Measurements from ENCODE around the gene ATP6V0E2.
"Not testable (repeated sequence)": the region's sequence is repeated elsewhere in the genome, so short reads cannot be mapped to it uniquely, and the experiment has no call there.

ATP6V0E2 gene

DNA sequence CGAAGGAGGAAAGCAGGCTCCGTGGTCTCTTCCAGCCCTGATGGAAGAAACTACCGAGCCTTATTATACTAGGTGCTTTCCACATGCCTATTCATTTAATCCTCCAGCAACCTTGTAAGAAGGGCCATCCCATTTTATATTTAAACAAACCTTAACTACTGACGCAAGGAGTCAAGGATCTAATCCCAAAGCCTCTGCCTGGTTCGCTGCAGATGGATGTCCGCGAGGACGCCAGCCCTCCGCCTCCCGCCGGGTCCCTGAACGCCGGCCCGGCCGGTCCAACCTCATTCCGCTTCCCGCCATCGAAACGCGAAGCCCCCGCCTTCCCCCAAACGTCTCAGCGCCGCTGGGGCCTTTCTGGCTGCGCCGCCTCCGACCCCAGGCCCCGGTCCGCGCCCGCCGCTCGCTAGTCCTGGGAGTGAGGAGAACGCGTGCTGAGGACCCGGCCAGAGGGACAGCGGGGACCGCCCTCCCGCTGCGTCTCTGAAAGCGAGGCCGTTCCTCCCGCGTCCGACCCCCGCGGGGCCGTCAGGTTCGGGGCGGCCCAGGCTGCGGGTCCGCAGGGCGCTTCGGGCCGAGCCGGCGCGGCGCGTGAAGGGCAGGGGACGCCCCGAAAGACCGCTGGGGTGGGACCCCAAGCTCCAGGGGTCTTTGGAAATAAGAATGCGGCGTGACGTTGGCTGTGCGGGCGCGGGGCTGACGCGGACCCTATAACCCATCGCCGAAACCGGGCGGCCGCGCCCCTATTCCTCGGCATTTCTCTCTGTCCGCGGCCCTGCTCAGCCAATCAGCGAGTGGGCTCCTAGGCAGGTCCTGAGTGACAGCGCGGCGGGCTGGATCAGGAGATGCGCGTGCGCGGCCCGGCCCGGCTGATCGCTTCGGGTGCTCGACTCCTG lies at the start of gene ATP6V0E2:
Gene ATP6V0E2, plus strand, starts transcription at position 896 of the 896 bp plus-strand sequence. CDS start 97 bp downstream, outside the sequence.
- peak; percentile 88 for DNase-seq (ENCODE audit: low read depth)

DNA sequence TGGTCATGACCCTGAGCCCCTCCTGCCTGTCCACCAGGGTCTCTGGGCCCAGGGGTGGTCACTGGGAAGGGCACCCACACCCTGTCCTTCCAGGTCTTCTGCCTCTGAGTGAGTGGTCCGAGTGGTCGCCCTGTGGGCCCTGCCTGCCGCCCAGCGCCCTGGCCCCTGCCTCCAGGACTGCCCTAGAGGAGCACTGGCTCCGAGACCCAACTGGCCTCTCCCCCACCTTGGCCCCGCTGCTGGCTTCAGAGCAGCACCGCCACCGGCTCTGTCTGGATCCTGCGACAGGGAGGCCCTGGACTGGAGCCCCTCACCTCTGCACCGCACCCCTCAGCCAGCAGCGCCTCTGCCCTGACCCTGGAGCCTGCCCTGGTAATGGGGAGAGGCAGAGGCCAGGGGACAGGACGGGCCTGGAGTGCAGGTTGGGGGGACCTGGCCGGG lies 49.4 kb upstream of the ATP6V0E2 start:
- DNase-seq (ENCODE audit: low read depth), result no peak

GRCh38 chr7:149824748-149825566 lies 48.8 kb upstream of the ATP6V0E2 start:
- DNase-seq (ENCODE audit: low read depth), result no peak

- no peak for DNase-seq (ENCODE audit: low read depth)
These were observed 48.0 kb upstream of the ATP6V0E2 start for GRCh38 chr7:149825567-149826343.

DNA sequence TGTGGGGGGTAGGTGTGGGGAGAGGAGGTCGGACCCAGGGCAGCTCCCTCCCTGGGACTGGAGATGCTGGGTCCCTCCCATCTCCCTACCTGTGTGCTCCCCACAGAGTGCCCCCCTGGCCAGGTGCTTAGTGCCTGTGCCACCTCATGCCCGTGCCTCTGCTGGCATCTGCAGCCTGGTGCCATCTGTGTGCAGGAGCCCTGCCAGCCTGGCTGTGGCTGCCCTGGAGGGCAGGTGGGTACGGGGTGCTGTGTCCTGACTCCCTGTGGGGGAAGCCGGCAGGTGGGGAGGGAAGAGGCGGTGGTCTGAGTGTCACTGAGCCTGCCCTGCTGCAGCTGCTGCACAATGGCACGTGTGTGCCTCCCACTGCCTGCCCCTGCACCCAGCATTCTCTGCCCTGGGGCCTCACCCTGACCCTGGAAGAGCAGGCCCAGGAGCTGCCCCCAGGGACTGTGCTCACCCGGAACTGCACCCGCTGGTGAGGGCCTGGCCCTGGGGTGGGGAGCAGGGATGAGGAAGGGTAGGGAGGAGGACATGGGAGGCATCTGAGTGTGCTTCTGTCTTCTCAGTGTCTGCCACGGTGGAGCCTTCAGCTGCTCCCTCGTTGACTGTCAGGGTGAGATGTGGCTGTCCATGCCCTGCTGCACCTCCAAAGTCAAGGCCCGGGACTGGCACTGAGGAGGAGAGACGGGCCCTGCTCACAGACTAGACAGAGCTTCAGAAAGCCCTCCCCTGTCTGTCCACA lies 47.3 kb upstream of the ATP6V0E2 start:
- no peak for DNase-seq (ENCODE audit: low read depth)

DNA sequence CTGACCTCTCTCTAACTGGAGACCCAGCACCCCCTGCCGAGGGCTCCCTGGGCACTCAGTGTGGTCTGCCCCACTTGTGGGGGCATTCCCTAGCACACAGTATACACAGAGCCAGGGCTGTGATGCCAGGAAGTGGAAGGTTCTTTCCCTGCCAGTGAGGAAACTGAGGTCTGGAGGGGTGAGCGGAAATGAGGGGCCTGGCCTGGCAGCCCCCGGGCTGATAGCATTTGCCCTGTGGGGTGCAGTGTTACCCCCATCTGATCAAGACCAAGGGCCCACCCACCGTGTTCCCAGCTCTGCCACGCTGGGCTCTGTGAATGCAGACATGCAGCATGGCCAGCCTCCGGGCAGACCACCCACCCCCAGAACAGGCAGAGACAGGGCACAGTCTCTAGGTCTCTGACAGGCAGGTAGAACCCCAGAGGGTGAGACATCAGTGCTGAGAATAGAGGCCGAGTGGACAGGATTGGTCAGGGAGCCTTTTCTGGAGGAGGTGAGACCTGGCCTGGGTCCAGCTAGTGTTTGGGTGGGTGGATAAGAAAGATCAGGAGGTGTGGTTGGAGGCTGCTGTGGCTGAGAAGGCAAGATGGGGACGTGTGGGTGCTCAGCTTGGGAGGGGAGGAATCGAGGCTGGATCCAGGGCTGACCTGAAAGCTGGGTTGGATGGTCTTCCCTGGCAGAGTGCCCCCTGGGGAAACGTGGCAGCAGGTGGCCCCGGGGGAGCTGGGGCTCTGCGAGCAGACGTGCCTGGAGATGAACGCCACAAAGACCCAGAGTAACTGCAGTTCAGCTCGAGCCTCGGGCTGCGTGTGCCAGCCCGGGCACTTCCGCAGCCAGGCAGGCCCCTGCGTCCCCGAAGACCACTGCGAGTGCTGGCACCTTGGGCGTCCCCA lies 46.4 kb upstream of the ATP6V0E2 start:
- no peak for DNase-seq (ENCODE audit: low read depth)

DNA sequence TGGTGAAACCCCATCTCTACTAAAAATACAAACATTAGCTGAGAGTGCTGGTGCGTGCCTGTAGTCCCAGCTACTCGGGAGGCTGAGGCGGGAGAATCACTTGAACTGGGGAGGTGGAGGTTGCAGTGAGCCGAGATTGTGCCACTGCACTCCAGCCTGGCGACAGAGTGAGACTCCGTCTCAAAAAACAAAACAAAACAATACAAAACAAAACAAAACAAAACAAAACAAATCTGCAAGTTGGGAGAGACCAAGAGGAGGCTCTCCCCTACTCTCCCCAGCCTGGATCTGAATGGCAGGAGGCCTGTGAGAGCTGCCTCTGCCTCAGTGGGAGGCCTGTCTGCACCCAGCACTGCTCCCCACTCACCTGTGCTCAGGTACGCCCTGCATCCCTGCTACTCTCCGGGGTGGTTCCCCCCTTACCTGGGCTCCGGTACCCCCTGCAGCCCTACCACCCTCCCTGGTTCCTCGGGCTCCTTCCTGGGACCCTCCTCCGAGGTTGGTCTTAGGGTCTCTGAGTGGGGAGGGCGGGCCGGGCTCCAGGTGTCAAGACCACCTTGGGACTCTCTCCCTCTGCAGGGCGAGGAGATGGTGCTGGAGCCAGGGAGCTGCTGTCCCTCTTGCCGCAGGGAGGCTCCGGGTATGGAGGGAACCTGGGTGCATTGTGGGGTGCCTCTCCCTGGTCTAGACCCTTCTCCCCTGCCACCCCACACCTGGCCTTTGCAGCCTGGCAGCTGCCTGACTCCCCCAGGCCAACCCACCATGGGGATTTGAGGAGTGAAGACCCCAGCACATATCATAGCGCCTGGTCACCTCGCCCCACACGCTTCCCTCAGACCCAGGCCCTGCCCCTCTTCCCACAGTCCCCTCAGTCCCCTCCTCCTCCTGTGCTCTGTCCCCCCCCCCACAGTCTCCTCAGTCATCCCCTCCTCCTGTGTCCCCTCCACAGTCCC lies 45.1 kb upstream of the ATP6V0E2 start:
- DNase-seq (ENCODE audit: low read depth), result no peak

DNA sequence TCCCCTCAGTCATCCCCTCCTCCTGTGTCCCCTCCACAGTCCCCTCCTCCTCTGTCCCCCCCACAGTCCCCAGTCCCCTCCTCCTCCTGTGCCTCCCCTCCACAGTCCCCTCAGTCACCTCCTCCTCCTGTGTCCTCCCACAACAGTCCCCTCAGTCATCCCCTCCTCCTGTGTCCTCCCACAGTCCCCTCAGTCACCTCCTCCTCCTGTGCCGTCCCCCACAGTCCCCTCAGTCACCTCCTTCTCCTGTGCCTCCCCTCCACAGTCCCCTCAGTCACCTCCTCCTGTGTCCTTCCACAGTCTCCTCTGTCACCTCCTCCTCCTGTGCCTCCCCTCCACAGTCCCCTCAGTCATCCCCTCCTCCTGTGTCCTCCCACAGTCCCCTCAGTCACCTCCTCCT lies 43.2 kb upstream of the ATP6V0E2 start:
- not testable (repeated sequence) for DNase-seq (ENCODE audit: low read depth)

DNA sequence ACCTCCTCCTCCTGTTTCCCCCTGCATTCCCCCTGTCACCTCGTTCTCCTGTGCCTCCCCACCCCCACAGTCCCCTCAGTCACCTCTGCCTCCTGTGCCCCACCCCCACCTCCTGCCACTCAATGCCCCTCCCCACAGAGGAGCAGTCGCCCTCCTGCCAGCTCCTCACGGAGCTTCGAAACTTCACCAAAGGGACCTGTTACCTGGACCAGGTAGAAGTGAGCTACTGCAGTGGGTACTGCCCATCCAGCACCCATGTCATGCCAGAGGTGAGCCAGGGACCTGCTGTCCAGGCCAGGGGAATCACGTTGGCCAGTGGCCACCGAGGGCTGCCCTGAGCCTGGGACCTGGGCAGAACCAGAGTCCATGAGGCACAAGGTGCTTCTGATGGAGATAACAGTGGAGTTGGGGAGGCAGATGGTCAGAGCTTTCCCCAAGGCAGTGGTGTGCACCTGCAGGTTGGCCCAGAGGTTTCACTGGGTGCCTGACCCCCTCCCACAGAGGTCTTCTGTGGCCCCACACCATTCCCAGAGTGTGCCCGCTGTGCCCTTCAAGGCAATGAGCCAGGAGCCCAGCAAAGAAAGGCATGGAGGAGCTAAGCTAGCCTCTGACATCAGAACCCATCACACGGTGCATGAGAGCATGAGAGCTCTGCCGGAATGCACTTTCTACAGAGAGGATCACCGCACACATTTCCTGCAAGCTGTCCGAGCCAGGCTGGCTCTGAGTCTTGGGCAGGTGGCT lies 42.6 kb upstream of the ATP6V0E2 start:
- no peak for DNase-seq (ENCODE audit: low read depth)

GRCh38 chr7:149831741-149832219 lies 42.0 kb upstream of the ATP6V0E2 start:
- DNase-seq (ENCODE audit: low read depth), result no peak

DNA sequence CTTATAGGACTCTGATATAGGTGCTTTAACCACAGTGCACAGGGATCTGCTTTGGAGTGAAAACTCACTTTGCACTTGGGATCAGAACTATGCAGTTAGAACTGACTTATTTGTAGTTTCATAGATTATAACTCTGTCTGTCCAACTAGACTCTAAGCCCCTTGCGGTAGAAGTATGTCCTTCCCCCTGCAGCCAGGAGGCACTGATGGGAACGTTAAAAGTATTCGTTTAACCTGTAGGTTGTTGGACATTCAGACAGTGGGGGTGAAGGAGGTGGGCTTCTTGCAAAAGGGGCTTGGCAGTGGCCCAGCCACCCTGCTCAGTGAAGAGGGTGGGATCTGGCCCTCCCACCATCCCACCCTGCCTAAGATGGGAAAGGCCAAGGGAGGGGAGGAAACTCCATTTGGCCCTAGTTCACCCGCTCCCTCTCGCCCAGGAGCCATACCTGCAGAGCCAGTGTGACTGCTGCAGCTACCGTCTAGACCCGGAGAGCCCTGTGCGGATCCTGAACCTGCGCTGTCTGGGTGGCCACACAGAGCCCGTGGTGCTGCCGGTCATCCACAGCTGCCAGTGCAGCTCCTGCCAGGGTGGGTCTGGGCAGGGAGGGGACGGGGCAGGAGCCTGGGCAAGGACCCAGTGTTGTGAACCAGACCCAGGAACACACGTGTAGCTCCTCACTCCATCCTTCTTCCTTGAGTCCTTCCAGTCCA lies 41.3 kb upstream of the ATP6V0E2 start:
- DNase-seq (ENCODE audit: low read depth), result no peak

DNA sequence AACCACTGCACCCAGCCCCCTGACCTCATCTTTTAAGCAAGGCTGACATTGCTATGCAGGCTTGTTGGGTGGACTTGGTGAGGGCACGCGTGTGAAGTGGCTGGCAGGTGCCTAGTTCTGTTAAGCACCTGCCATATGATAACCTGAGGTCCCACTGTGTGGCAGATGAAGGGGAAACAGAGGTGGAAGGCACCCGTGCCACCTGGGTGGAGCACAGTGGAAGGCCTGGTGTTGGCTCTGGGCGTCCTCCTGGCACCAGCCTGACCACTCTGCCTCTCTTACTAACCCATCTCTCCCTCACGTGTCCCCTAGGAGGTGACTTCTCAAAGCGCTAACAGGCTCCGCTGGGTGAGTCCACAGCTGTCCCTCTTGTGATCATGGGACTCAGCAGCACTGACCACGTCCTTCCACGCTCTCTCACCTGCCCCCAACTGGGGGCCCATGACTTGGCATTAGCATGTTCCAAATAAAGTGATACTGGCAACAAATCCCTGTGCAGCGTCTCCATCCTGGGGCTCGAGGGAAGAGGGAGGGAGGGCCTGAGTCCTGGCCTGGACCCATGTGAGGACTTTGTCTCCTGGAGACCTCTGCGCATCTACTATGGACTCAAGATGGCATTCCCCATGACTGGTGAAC lies 40.2 kb upstream of the ATP6V0E2 start:
- DNase-seq (ENCODE audit: low read depth), result no peak

DNA sequence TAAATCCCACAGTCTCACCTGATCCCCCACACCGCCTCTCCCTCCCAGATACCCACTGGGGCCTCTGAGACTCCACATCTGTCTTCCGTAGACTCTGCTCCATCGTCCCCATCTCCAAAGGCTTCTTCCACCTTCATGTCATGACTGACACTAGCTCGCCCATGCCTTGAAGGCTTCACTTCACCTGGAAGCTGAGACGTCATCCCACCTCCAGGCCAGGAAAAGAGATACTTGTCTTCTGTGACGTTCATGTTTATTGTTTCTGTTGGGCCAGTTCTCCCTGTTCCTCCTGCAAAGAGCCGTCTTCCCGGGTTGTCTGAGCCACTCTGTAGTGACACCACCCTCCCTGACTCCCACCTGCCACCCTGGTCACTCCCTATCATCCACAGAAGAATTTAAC lies 39.2 kb upstream of the ATP6V0E2 start:
- DNase-seq (ENCODE audit: low read depth), result no peak

DNA sequence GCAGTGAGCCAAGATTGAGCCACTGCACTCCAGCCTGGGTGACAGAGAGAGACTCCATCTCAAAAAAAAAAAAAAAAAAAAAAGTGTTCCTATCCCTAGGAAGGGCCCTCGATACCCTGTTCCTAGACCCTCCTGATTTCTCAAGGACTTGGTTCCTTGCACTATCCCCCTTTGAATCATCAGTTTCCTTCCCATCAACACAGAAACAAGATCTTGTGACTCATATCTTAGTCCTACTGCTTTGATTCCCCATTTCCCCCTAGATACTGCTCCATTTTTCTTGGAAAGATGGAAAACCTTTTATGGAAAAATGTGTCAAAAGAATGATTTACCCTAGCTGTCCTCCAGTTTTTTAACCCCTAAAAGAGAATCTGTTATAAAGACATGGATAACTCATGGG lies 37.3 kb upstream of the ATP6V0E2 start:
- no peak for DNase-seq (ENCODE audit: low read depth)

GRCh38 chr7:149837564-149838223 lies 36.1 kb upstream of the ATP6V0E2 start:
- DNase-seq (ENCODE audit: low read depth), result no peak

DNA sequence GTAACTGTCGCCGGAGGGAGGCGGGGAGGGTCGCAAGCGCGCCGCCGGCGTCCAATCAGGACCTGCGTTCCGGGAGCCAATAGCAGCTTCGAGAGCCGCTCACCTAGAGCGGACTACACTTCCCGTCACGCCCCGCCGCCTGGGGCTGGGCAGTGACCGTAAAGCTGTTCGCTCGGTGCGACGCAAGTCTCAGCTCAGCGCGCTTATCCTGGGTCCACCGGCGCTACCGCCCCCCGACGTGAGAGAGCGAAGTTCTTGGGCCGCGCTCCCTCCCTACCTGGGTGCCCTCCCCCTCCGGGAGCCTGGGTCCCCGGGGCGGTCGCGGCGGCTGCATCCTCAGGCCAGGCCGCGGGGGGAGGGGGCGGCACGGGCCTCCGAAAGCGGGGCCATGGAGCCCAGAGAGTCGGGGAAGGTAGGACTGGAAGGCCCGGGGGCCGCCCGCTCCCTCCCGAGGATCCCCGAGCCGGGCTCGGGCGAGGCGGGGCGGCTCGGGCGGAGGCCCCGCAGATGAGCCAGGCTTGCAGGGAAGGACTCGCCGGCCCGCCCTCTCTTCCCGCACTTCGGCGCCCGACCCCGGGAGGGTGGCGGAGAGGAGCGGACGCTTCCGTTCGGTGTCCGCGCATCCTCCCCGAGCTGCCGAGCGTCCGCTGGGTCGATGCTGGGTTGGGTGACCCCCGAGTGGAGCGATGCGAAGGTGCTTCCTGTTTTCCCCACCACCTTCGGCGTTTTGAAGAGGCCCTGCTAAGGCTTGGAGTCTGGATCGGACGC lies 35.4 kb upstream of the ATP6V0E2 start, which contains the start of gene ZNF862:
Gene ZNF862, plus strand, starts transcription at position 152 of the 768 bp plus-strand sequence. Its CDS starts 237 bp downstream, at position 389.
- peak; percentile 94 for DNase-seq (ENCODE audit: low read depth)
